ENCODE data around the gene GLCE.

The GLCE gene

DNA sequence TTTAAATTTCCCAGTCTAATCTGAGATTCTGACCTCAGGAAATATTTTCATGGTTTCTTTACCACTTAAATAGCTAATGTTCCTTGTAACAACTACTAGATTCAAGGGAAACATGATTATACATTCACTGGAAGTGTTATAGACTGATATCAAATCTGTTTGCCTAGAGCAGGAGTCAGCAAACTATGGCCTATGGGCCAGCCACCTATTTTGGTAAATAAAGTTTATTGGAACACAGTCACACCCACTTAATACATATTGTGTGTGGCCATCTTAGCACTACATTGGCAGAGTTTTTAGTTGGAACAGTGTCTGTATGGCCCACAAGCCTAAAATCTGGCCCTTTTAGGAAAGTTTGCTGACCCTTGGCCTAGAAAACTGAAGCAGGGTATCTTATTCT lies 50.1 kb downstream of the GLCE start:
- Histone ChIP-seq H3K4me3 (ENCODE audit: low read depth, low read length) (no peak overlapping the region), H3K36me3 (replicated peaks) (no peaks in the 10 kb centered on the region), H3K27me3 (replicated peaks) (no peaks in the 10 kb centered on the region), H3K27ac (no peak overlapping the region)
- in situ Hi-C loops (cut with HindIII; ENCODE audit: low pct_ligation_motif_present, low sequenced_read_pairs): no loop called here
- no peak for DNase-seq
- TF ChIP-seq, protein P1, sequence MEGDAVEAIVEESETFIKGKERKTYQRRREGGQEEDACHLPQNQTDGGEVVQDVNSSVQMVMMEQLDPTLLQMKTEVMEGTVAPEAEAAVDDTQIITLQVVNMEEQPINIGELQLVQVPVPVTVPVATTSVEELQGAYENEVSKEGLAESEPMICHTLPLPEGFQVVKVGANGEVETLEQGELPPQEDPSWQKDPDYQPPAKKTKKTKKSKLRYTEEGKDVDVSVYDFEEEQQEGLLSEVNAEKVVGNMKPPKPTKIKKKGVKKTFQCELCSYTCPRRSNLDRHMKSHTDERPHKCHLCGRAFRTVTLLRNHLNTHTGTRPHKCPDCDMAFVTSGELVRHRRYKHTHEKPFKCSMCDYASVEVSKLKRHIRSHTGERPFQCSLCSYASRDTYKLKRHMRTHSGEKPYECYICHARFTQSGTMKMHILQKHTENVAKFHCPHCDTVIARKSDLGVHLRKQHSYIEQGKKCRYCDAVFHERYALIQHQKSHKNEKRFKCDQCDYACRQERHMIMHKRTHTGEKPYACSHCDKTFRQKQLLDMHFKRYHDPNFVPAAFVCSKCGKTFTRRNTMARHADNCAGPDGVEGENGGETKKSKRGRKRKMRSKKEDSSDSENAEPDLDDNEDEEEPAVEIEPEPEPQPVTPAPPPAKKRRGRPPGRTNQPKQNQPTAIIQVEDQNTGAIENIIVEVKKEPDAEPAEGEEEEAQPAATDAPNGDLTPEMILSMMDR (IDR thresholded peaks at IDR 0.05; ENCODE audit: low read depth, low read length, missing control alignments): no peak

DNA sequence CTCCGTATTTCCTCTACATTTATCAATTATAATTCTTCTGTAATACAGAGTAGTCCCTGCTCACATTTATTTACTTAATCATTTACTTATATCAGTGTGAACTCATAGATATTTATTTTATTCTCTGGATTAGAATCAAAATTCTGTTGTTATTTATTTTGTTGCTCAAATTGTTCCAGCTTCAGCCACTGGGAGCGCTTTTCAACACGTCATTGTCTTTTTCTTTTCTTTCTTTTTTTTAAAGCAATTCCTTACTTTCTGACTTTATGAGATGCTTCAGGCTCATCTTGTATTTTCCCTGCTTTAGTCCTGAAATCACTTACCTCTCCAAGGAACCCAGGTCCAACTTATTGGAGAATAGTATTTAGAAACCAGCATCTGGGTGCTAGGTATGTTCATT lies 53.4 kb downstream of the GLCE start:
- TF ChIP-seq, protein P1 (IDR thresholded peaks at IDR 0.05; ENCODE audit: low read depth, low read length, missing control alignments): peak; percentile 38
- in situ Hi-C loops (cut with HindIII; ENCODE audit: low pct_ligation_motif_present, low sequenced_read_pairs): no loop called here
- Histone ChIP-seq H3K27me3 (replicated peaks) (no peaks in the 10 kb centered on the region), H3K27ac (no peak overlapping the region), H3K36me3 (replicated peaks) (no peaks in the 10 kb centered on the region), H3K4me3 (ENCODE audit: low read depth, low read length) (no peak overlapping the region)
- DNase-seq: no peak

DNA sequence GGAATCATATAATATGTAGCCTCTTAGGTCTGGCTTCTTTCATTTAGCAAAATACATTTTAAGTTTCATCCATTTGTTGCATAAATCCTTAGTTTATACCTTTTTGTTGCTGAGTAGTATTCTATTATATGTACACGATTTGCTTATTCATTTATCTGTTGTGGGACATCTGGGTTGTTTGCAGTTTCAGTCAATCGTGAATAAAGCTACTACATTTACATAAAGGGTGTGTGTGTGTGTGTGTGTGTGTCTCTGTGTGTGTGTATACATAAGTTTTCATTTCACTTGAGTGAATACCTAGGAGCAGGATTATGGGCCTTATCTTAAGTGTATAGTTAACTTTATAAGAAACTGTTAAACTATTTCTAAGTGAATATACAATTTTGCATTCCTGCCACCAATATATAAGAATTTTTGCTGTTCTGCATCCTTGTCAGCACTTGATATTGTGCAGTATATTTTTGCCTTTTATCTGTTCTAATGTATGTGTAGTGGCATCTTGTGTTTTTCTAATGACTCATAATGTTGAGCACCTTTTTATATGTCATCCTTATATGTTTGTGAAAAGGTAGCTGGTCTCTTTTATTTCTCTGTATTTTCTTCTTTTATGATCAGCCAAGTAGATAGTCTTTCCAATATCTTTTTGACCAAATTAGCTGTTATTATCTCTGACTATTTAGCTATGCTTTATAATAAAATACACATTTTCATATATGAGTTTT lies 55.0 kb downstream of the GLCE start:
- in situ Hi-C loops (cut with HindIII; ENCODE audit: low pct_ligation_motif_present, low sequenced_read_pairs): no loop called here
- TF ChIP-seq, protein P1 (IDR thresholded peaks at IDR 0.05; ENCODE audit: low read depth, low read length, missing control alignments): no peak
- Histone ChIP-seq H3K27me3 (replicated peaks) (no peaks in the 10 kb centered on the region), H3K36me3 (replicated peaks) (no peaks in the 10 kb centered on the region), H3K27ac (no peak overlapping the region), H3K4me3 (ENCODE audit: low read depth, low read length) (no peak overlapping the region)
- DNase-seq: no peak

GRCh38 chr15:69217381-69217780 lies 56.9 kb downstream of the GLCE start:
- TF ChIP-seq, protein P1 (IDR thresholded peaks at IDR 0.05; ENCODE audit: low read depth, low read length, missing control alignments): no peak
- Histone ChIP-seq H3K4me3 (ENCODE audit: low read depth, low read length) (no peak overlapping the region), H3K36me3 (replicated peaks) (no peaks in the 10 kb centered on the region), H3K27me3 (replicated peaks) (no peaks in the 10 kb centered on the region), H3K27ac (no peak overlapping the region)
- in situ Hi-C loops (cut with HindIII; ENCODE audit: low pct_ligation_motif_present, low sequenced_read_pairs): no loop called here
- no peak for DNase-seq

GRCh38 chr15:69219690-69220089 lies 59.3 kb downstream of the GLCE start:
- in situ Hi-C loops (cut with HindIII; ENCODE audit: low pct_ligation_motif_present, low sequenced_read_pairs): no loop called here
- TF ChIP-seq, protein P1 (IDR thresholded peaks at IDR 0.05; ENCODE audit: low read depth, low read length, missing control alignments): no peak
- Histone ChIP-seq H3K27me3 (replicated peaks) (no peaks in the 10 kb centered on the region), H3K27ac (no peak overlapping the region), H3K36me3 (replicated peaks) (no peaks in the 10 kb centered on the region), H3K4me3 (ENCODE audit: low read depth, low read length) (no peak overlapping the region)
- no peak for DNase-seq

- in situ Hi-C loops (cut with HindIII; ENCODE audit: low pct_ligation_motif_present, low sequenced_read_pairs): no loop called here
- no peak overlapping the region for H3K4me3 ChIP-seq (ENCODE audit: low read depth, low read length)
- no peaks in the 10 kb centered on the region for H3K27me3 ChIP-seq (replicated peaks)
- TF ChIP-seq, protein P1 (IDR thresholded peaks at IDR 0.05; ENCODE audit: low read depth, low read length, missing control alignments): no peak
- no peak overlapping the region for H3K27ac ChIP-seq
- no peak for DNase-seq
- no peaks in the 10 kb centered on the region for H3K36me3 ChIP-seq (replicated peaks)
Measured at GRCh38 chr15:69222002-69222474, 61.6 kb downstream of the GLCE start.

Measured in brain microvascular endothelial cell (primary cell).